ENCODE results near the gene PIK3C3.
"Not testable (repeated sequence)": the region's sequence is repeated elsewhere in the genome, so short reads cannot be mapped to it uniquely, and the experiment has no call there.

Gene PIK3C3

GRCh38 chr18:42025974-42026625 lies 71.1 kb downstream of the PIK3C3 start:
- DNase-seq: no peak

DNA sequence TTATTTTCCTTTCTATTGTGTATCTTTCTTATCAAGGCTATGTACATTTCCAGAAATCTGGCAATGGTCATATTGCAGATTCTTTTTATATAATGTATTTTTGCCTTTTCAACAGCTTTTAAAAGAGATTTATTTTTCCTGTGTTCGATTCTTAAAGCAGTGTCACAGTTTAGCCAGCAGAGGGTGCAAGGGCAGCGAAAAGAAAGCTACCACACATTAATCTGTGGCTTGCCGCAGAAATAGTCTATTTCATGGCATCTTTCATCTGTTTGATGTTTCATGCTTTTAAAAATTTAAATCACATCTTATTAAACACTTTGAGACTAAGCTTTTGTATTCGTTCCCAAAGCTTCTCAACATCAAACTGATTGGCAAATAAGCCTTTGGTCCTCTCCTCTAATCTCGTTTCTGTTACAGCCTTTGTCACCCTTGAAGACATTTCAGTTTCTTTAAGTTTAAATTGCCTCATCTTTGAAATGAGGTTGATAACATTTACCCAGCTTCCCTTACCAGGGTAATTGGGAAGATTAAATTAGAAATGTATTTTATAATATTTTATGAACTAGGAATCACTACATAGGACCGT lies 73.3 kb downstream of the PIK3C3 start:
- DNase-seq: peak; percentile 24 to 52 (median 45)

DNA sequence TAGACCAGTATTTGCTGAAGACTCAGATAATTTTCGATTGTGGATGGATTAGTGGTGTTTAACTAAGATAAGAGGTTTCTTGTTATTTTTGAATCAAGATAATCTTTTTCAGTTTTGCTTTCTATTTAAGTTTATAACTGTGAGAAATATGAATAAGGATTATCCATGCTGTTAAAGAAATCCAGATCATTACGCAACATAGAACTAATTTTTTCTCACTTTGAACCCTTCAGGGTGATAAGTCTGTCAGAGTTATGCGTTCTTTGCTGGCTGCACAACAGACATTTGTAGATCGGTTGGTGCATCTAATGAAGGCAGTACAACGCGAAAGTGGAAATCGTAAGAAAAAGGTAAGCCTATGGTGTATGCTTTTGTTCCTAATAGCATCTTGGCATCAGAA lies 74.1 kb downstream of the PIK3C3 start:
- DNase-seq: no peak

DNA sequence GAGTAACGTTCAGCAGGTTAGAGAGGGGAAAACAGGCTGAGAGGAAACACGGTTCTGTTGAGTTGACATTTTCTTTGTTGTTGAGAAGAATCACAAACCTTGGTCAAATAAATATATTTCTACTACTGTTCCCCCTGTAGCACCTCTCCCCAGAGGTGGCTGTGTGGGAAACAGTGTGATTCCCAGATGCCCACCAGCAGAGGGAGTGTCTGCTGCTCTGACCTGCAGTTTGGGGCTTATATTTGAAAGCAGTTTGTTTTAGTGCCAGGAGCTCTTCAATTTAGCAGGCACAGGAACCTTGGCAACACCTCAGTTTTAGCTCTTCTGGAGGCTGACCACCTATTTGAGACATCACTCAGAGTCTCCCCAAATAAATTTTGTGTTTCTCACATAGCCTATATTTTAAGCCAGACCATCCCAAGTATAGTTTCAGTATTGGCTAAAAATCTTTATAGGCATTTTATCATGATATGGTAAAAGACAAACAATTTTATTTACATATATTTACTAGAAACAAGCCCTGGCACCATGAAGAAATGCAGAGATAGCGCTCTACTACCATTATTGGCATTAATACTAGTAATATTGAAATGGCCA lies 75.7 kb downstream of the PIK3C3 start:
- DNase-seq: peak in 1 of 3 donors; percentile 6

DNA sequence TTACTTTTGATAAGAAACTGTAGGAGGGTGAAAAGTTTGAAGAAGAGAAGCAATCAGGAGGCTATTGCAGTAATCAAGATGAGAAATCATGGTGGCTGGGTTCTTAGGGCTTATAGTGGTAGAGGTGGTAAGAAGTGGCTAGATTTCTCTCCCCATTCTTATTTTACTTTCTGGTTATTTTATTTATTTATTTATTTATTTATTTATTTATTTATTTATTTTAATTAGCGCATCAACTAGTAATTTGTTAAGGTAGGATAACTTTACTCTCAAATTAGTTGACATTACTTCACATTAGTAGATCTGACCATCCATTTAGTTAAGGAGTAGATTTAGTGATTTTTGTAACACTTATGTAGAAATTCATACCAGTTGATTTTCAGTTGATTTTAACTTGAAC lies 77.4 kb downstream of the PIK3C3 start:
- no peak for DNase-seq

DNA sequence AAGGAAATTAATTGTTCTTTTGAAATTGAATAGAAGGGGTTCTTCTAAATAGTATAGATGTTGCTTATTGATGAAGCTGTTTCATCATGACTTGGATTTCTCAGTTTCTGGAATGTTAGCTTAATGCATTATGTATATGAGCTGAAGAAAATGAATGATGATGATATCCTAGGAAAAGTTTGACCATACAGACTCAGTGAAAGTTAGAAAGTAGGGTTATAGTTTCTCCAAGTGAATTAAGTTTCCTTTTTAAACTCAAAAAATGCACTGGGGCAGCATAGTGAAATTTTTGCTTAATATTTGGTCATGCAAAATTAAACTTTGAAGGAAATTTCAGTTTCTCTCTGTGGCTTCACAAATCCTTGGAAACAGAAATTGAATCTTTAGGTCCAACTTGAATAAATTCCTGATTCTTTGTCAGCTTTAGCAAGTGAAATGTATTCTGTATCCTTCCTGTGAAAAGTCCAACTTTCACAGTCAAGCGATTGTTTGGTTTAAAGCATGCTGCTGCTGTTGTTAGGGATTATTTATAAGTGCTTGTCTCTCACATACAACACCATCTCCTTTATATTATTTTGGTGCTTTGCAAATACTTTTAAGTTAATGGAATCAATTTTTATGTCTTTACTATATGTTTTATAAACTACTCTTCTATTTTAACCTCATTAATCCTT lies 78.2 kb downstream of the PIK3C3 start:
- DNase-seq: no peak

DNA sequence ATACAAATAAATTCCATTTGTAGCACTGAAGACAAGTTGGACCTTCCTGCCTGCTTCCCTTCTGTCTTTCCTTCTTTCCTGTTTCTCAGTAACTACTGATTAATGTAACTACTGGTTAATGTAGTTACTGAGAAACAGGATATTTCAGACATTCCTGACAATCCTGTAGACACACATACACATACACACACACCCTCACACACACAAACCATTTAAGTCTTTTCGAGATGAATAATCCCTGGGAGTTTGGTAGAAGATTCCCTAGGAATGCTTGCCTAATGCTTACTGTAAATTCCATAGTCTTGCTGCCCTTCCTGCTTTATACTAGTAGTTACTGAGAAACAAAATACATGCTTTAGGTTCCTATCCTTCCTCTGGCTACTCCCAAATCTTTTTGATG lies 83.9 kb downstream of the PIK3C3 start:
- DNase-seq: no peak

GRCh38 chr18:42039396-42039795 lies 84.4 kb downstream of the PIK3C3 start:
- DNase-seq: no peak

DNA sequence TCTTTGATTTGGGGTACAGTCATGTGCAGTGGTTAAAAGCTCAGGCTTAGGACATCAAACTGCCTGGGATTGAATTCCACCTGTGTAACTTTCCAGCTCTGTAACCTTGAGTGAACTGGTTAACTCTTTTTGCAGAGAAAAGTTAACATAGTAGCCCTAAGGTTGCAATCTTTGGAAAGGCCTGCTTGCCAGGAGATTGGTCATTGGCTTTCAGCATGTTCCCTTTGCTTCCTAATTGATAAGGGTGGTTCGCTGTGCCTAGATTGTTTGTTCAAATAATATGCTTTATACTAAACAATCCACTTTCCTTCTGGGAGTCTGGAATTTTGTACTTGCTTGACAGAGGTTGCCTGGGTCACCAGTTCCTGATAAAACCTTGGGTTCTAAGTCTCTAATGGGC lies 86.8 kb downstream of the PIK3C3 start:
- no peak for DNase-seq

GRCh38 chr18:42045346-42045745 lies 90.3 kb downstream of the PIK3C3 start:
- DNase-seq: no peak

DNA sequence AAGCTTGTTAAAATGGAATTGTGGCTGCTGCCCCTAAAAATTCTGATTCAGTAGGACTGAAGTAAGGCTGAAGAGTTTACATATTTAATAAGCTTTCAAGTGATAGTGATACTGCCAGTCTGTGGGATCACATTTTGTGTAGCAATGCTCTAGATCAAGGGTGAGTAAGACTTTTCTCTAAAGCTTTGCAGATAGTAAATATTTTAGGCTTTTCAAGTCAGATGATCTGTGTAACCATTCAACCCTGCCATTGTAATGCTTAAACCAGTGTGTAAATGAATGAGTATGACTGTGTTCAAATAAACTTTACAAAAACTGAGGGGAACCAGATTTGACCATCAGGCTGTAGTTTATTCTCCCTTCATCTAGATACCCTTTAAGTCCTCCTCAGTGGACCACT lies 92.7 kb downstream of the PIK3C3 start:
- DNase-seq: no peak

DNA sequence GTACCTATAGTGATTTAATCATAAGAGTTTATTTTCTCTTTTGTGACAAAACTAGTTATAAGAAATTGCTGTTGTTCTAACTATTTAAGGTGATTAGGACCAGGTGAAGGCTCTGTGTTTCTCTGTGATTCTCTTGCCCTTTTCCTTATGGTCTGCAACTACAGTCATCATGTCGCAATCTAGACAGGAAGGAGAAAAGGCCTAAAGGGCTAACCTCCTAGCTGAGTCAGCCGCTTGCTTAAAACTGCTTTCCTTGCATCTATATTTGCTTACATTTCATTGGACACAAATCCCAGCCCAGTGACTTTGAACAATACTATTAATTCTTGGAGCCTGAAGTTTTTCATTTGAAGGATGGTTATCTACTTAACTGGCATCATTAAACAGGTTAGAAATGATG lies 93.1 kb downstream of the PIK3C3 start:
- peak; percentile 53 to 69 (median 67) for DNase-seq

GRCh38 chr18:42049536-42049935 lies 94.5 kb downstream of the PIK3C3 start:
- not testable (repeated sequence) for DNase-seq

- DNase-seq: no peak
Observed at GRCh38 chr18:42051411-42051810, 96.4 kb downstream of the PIK3C3 start.

DNA sequence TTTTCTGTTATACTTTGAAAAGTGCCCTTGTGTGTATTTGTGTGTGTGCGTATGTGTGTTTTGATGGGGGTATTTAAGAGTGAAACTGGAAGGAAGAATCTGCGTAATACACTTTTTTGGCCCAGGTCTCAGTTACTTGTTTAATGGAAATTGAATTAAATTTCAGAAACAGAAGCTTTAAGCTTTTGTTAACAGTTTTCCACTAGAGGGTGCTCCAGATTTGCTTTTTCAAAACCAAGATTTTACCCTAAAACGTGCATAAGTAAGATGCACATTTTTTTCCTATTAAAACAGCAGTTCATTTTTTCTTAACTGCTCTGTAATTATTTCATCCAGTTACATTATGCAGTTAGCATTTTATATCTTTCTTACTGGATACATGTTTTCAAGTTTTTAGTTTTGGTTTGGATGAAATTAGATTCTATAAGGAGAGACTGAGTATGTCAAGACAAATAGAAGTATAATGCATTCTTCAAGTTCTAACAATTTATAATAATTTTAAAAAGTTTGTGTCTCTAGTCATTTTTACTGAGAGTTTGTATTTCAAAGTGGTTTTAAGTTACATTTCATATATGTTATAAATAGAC lies 97.2 kb downstream of the PIK3C3 start:
- DNase-seq: peak; percentile 13 to 24 (median 22)

DNA sequence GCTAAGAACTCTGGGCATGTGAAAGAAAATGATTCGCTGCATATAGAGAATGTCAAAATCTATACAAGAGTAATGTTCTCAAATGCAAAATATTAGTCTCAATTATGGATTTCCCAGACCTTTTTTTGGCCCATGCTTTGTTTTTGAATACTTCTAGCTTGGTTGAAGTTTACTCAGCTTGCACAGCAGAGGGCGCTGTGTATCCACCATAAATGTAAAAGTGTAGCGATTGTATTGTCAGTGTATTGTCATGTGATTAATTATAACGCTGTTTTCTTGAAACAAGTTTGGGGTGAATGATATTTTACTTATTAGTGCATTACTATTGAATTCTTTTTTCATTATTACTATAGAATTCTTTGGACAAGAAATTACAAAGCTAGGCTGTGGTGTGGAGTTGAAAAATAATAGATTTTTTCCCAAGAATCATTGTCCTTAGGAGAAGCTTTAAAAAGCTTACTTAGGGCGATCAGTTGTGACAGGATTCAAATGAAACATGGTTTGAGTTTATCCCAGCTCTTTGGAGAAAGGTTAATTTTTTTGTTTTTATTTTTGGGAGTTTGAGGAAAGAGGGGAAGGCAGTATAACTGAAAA lies 98.3 kb downstream of the PIK3C3 start:
- peak; percentile 71 to 80 (median 76) for DNase-seq

GRCh38 chr18:42064109-42064508 lies 109.1 kb downstream of the PIK3C3 start:
- peak in 2 of 3 donors; percentile 18 to 22 for DNase-seq

- DNase-seq: no peak
Observed at GRCh38 chr18:42067518-42067917, 112.5 kb downstream of the PIK3C3 start.

DNA sequence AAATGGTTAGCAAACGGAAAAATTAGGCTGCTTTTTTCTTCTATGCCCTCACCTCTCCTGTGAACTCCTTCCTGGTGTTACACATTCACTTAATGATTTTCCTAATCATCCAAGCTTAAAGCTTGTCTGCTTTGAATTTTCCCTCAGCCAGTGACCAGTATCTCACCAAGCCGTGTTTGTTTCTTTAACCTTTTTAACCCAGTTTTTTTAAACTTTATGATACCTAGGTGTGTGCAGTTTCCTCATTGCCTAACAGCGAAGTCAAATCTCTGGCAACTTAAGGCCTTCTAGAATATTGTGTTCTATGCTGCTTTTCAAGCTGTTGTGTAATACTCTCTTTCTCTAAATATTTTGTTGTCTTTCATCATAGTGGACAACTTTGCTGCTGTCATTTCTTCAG lies 113.0 kb downstream of the PIK3C3 start:
- no peak for DNase-seq

DNA sequence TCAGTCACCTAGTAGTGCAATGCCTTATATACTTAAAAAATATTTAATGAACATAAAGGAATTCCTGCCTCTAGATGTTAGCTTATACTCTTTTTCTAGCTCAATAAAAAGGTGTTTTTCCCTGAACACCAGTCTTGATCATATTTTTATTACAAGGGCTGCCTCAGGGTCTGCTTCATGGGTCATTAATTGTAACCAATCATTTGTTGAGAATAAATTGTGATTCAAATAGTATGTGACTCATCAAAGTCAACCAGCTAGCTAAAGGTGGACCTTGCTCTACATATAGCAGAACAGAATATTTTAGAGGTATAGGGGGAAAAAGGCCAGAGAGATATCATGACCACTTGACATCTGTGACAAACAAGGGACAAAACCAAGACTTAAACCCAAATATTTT lies 114.0 kb downstream of the PIK3C3 start:
- no peak for DNase-seq

DNA sequence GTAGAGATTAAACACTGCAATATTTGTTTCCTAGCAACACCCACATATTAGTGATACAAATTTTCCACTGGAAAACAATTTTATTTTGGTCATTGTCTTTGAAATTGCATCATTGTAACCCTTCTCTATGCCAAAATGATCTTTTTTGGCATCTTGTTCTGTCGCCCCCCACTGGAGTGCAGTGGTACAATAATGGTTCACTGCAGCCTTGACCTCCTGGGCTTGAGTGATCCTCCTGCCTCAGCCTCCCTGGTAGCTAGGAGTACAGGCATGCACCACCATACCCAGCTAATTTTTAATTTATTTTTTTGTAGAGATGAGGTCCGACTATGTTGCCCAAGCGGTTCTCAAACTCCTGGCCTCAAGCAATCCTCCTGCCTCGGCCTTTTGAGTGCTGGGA lies 117.4 kb downstream of the PIK3C3 start:
- peak in 1 of 3 donors; percentile 6 for DNase-seq

- no peak for DNase-seq
Observed at GRCh38 chr18:42074704-42075103, 119.7 kb downstream of the PIK3C3 start.

DNA sequence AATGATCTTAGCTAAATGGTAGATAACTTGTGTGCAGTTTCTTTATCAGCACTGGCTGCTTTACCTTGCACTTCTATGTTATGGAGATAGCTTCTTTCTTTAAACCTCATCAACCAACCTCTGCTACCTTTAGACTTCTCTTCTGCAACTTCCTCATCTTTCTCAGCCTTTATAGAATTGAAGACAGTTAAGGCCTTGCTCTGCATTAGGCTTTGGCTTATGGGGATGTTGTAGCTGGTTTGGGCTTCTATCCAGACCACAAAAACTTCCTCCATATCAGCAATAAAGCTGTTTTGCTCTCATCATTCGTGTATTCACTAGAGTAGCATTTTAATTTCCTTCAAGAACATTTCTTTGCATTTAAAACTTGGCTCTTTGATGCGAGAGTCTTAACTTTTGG lies 123.7 kb downstream of the PIK3C3 start:
- DNase-seq: no peak

All from suppressor macrophage treated with lipopolysaccharide for 1 hour (primary cell).